ENCODE data around the gene MAP3K20.

Gene MAP3K20

GRCh38 chr2:173051463-173052215 is 24.0 kb upstream of the MAP3K20 start:
- DNase-seq (ENCODE audit: low read depth in 2 of 2), result no peak

- no peak for DNase-seq (ENCODE audit: low read depth in 2 of 2)
Observed at GRCh38 chr2:173053043-173053699, 22.5 kb upstream of the MAP3K20 start.

GRCh38 chr2:173054466-173054865 is 21.2 kb upstream of the MAP3K20 start:
- DNase-seq (ENCODE audit: low read depth in 2 of 2), result peak; percentile 50 to 65

GRCh38 chr2:173056705-173057364 is 18.8 kb upstream of the MAP3K20 start:
- DNase-seq (ENCODE audit: low read depth in 2 of 2), result no peak

GRCh38 chr2:173058097-173058496 is 17.5 kb upstream of the MAP3K20 start:
- DNase-seq (ENCODE audit: low read depth in 2 of 2), result no peak

GRCh38 chr2:173058673-173059072 is 17.0 kb upstream of the MAP3K20 start:
- no peak for DNase-seq (ENCODE audit: low read depth in 2 of 2)

- DNase-seq (ENCODE audit: low read depth in 2 of 2), result no peak
Observed at GRCh38 chr2:173059292-173059691, 16.4 kb upstream of the MAP3K20 start.

- DNase-seq (ENCODE audit: low read depth in 2 of 2), result no peak
Observed at GRCh38 chr2:173059971-173060461, 15.6 kb upstream of the MAP3K20 start.

GRCh38 chr2:173062801-173063200 is 12.8 kb upstream of the MAP3K20 start:
- no peak for DNase-seq (ENCODE audit: low read depth in 2 of 2)

GRCh38 chr2:173064151-173064805 is 11.4 kb upstream of the MAP3K20 start:
- DNase-seq (ENCODE audit: low read depth in 2 of 2), result peak; percentile 60 to 73

- no peak for DNase-seq (ENCODE audit: low read depth in 2 of 2)
Observed at GRCh38 chr2:173066887-173067676, 8.6 kb upstream of the MAP3K20 start.

GRCh38 chr2:173075056-173075780 is 428 bp upstream of the MAP3K20 start:
- DNase-seq (ENCODE audit: low read depth in 2 of 2), result no peak

GRCh38 chr2:173076581-173077345 is 1.1 kb downstream of the MAP3K20 start:
- DNase-seq (ENCODE audit: low read depth in 2 of 2), result no peak

GRCh38 chr2:173077506-173078177 is 2.0 kb downstream of the MAP3K20 start:
- DNase-seq (ENCODE audit: low read depth in 2 of 2), result no peak

GRCh38 chr2:173079141-173079540 is 3.5 kb downstream of the MAP3K20 start:
- DNase-seq (ENCODE audit: low read depth in 2 of 2), result no peak

- DNase-seq (ENCODE audit: low read depth in 2 of 2), result peak; percentile 90
Observed at GRCh38 chr2:173079973-173080860, 4.6 kb downstream of the MAP3K20 start.

- DNase-seq (ENCODE audit: low read depth in 2 of 2), result no peak
Observed at GRCh38 chr2:173086518-173087213, 11.0 kb downstream of the MAP3K20 start.

- DNase-seq (ENCODE audit: low read depth in 2 of 2), result no peak
Observed at GRCh38 chr2:173087214-173087581, 11.6 kb downstream of the MAP3K20 start.
